GM20000 (cell line): ENCODE data around the gene ACOT11.

ENCODE experiments used
- DNase-seq: peaks from one replicate; pipeline ENCODE4 v3.0.0; 2012; ENCODE audit warnings: low spot score
- CTCF ChIP-seq: IDR thresholded peaks from 2 replicates; pipeline ENCODE4 v1.5.1; 2012; ENCODE audit warnings: mild to moderate bottlenecking, control low read depth; ENCODE audit errors: extremely low read depth, missing control alignments

ACOT11 gene

DNA sequence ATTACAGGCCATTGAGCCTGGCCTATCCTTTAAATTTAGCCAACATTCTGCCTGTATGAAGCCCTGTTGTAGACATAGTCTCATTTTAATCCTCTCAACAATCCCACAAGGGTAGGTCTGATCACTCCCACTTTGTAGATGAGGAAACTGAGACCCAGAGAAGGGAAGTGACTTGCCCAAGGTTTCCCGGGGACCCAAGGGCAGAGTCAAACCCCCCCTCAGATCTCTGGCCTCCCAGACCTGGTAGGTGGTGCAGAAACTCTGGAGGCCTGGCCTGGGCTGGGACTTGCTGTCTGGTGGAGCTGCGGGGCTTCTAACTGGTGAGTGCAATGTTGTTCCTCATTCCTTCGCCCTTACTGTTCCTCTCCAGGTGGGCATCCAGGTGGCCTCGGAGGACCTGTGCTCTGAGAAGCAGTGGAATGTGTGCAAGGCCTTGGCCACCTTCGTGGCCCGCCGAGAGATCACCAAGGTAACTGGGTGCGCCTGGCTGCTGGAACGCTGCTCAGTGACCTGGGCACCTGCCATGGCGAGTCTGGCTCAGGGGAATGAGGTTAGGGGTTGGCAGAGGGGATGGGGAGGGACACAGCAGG lies 45.6 kb downstream of the ACOT11 start:
- no peak for TF ChIP-seq CTCF
- DNase-seq: no peak

- DNase-seq: no peak
- TF ChIP-seq CTCF: no peak
Observed at GRCh38 chr1:54594463-54594862, 46.4 kb downstream of the ACOT11 start.

DNA sequence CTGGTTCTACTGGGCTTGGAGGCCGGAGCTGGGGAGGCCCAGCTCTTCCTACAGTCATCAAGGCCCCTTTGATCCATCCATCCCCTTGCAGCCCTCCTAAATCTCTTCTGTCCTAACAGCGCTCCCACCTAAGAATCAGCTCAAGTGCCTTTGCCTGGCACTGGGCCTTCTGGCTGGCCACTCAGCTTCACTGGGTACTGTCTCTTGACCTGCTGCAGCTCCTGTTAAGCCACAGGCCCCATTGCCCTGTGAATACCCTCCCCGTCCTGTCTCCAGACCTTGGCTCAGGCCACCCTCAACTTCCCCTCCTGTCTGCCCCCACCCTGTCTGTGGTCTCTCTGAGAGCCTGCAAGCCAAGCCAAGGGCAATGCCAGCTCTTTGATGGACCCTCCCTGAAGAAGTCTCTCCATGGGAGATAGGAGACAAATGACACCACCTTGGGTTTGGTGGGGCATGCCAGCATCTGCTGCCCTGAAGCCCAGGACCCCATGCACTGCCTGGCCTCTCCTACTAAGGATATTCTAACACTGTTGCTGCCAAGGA lies 48.0 kb downstream of the ACOT11 start:
- no peak for DNase-seq
- TF ChIP-seq CTCF: no peak

GRCh38 chr1:54596756-54597155 lies 48.7 kb downstream of the ACOT11 start:
- no peak for DNase-seq
- no peak for TF ChIP-seq CTCF

- no peak for TF ChIP-seq CTCF
- no peak for DNase-seq
Observed at GRCh38 chr1:54597455-54598030, 49.5 kb downstream of the ACOT11 start.

GRCh38 chr1:54599211-54599823 lies 51.3 kb downstream of the ACOT11 start:
- DNase-seq: no peak
- no peak for TF ChIP-seq CTCF

DNA sequence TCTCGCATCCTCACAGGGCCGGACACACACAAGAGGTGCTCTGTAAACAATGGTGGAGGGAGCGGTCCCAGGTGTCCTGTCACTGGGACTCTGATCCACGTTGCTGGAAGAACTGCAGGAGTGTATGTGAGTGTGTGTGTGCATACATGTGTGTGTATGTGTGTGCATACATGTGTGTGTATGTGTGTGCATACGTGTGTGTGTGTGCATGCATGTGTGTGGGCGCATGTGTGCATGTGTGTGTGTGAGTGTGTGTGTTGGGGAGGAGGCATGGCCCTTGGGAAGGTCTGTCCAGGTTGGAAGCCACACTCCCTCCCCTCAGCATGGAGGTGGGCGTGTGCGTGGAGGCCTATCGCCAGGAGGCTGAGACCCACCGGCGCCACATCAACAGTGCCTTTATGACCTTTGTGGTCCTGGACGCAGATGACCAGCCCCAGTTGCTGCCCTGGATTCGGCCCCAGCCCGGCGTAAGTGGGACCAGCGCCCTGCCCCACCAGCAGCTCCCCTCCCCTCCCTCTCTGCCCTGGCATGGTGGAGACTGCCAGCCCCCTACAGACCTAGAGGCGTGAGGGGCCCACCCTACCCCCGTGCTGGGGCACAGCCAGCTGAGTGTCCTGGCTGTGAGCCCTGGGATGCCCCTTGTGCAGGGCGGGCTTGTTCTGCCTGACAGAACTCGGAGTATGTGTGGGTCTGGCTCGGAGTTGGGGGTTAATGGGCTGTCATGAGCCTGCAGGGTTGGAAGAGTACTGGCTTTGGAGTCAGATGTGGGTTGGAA lies 53.1 kb downstream of the ACOT11 start:
- TF ChIP-seq CTCF: no peak
- DNase-seq: no peak
